ENCODE data around the gene SP2. TPM values are rescaled to one million over a fixed set of nuclear protein-coding genes. Genes with fewer than 3 reads are reported as not detected.

Gene SP2
- total RNA-seq, 4 donors from 2014 or later = 7.1 to 14.1 (median 12.3) TPM

- Histone ChIP-seq H3K4me1 (no peaks in the 10 kb centered on the region), H3K9me3 (no peaks in the 10 kb centered on the region), H3K36me3 (no peaks in the 10 kb centered on the region), H3K27ac (no peak overlapping the region), H3K4me3 (replicated peaks in 1 of 3) (no peak overlapping the region), H3K27me3 (no peaks in the 10 kb centered on the region)
- intact Hi-C loops (cut with DNase I) = no loop called here
- 75 to 80% methylated on average over 6 to 7 of the region's 7 CpGs for WGBS, 2 donors
- no peak for TF ChIP-seq POLR2A (IDR thresholded peaks at IDR 0.05)
- TF ChIP-seq CTCF (IDR thresholded peaks at IDR 0.05) = no peak
- no peak for DNase-seq
Observed at GRCh38 chr17:47862621-47863440, 33.2 kb upstream of the SP2 start.

- no peak for DNase-seq
- no peak for TF ChIP-seq POLR2A (IDR thresholded peaks at IDR 0.05)
- no peak for TF ChIP-seq CTCF (IDR thresholded peaks at IDR 0.05)
- Histone ChIP-seq H3K36me3 (no peaks in the 10 kb centered on the region), H3K27ac (no peak overlapping the region), H3K4me1 (no peaks in the 10 kb centered on the region), H3K4me3 (replicated peaks in 1 of 3) (no peak overlapping the region), H3K27me3 (no peaks in the 10 kb centered on the region), H3K9me3 (no peaks in the 10 kb centered on the region)
- intact Hi-C loops (cut with DNase I) = no loop called here
- 50 to 65% methylated on average over 7 of the region's 7 CpGs for WGBS, 2 donors
Observed at GRCh38 chr17:47864791-47865216, 31.2 kb upstream of the SP2 start.

- H3K27ac ChIP-seq = no peak overlapping the region
Observed at GRCh38 chr17:47866941-47867340, 29.1 kb upstream of the SP2 start.

GRCh38 chr17:47867813-47868533, 28.1 kb upstream of the SP2 start:
- H3K27ac ChIP-seq = no peak overlapping the region
- H3K4me3 ChIP-seq (replicated peaks in 1 of 3) = no peak overlapping the region
- TF ChIP-seq CTCF (IDR thresholded peaks at IDR 0.05) = no peak
- TF ChIP-seq POLR2A (IDR thresholded peaks at IDR 0.05) = no peak
- H3K4me1 ChIP-seq = no peaks in the 10 kb centered on the region
- DNase-seq = no peak
- H3K36me3 ChIP-seq = no peaks in the 10 kb centered on the region
- WGBS, 2 donors = 77 to 79% methylated on average over 11 of the region's 11 CpGs
- intact Hi-C loops (cut with DNase I) = no loop called here
- no peaks in the 10 kb centered on the region for H3K9me3 ChIP-seq
- no peaks in the 10 kb centered on the region for H3K27me3 ChIP-seq

More at GRCh38 chr17:47866941-47867340, 29.1 kb upstream of the SP2 start:
- TF ChIP-seq CTCF (IDR thresholded peaks at IDR 0.05) (no peak), POLR2A (IDR thresholded peaks at IDR 0.05) (no peak)
- intact Hi-C loops (cut with DNase I) = no loop called here
- no peaks in the 10 kb centered on the region for H3K36me3 ChIP-seq
- H3K4me1 ChIP-seq = no peaks in the 10 kb centered on the region
- H3K4me3 ChIP-seq (replicated peaks in 1 of 3) = no peak overlapping the region
- 57 to 68% methylated on average over 20 of the region's 20 CpGs for WGBS, 2 donors
- no peaks in the 10 kb centered on the region for H3K27me3 ChIP-seq
- H3K9me3 ChIP-seq = no peaks in the 10 kb centered on the region
- no peak for DNase-seq

GRCh38 chr17:47869114-47869513, 26.9 kb upstream of the SP2 start:
- TF ChIP-seq POLR2A (IDR thresholded peaks at IDR 0.05) (no peak), CTCF (IDR thresholded peaks at IDR 0.05) (no peak)
- Histone ChIP-seq H3K9me3 (no peaks in the 10 kb centered on the region), H3K4me3 (replicated peaks in 1 of 3) (no peak overlapping the region), H3K4me1 (no peaks in the 10 kb centered on the region), H3K27ac (no peak overlapping the region), H3K36me3 (no peaks in the 10 kb centered on the region), H3K27me3 (no peaks in the 10 kb centered on the region)
- DNase-seq = no peak
- 46 to 67% methylated on average over 2 of the region's 2 CpGs for WGBS, 2 donors
- intact Hi-C loops (cut with DNase I) = no loop called here

All from thyroid gland (tissue), 4 donors.